Naive thymus-derived CD8-positive, alpha-beta T cell (primary cell): Measurements from ENCODE around the gene CFP. TPM values are rescaled to one million over a fixed set of nuclear protein-coding genes. Genes with fewer than 3 reads are reported as not detected.

Experiments used
- microRNA-seq: library from miRNA; unstranded; fragments of <30 nt; microRNA quantifications from one replicate; pipeline ENCODE4 v1.2.0, GENCODE V29; 2022; ENCODE audit warnings: borderline microRNAs expressed
- polyA plus RNA-seq, 3 donors: library from polyadenylated mRNA; unstranded; fragments of 300-500 nt; fragmentation: Illumina TruSeq; gene quantifications; one replicate each; pipeline ENCODE4 v1.2.3, GENCODE V29; 2021
- total RNA-seq, 8 experiments: library from RNA in 2 of 8; stranded (reverse) in 2 of 8; gene quantifications; one replicate each; pipeline ENCODE4 v1.2.3 and lab custom pipeline; 2021 to 2026

Gene CFP
- total and polyA plus RNA-seq, 5 experiments from 2014 or later, result 5.4 to 19.5 (median 12.7) TPM

Small RNA genes within 50 kb of the gene (microRNA-seq; reads per million reads assigned to microRNA genes)
- not detected for gene MIR4769

Other genes starting within 250 kb of the CFP start
- 10 to 100 TPM; 15.1 to 15.3 TPM for gene ZNF41, start 146.7 kb downstream of the CFP start, total RNA-seq
- gene ZNF41, start 146.7 kb downstream of the CFP start, polyA plus RNA-seq, result 1 to 10 TPM; 3.5 to 4.7 (median 4.4) TPM
- 100 to 1,000 TPM; 109 to 121 TPM for gene ARAF, start 68.7 kb downstream of the CFP start, total RNA-seq
- gene ARAF, start 68.7 kb downstream of the CFP start, polyA plus RNA-seq, result 10 to 100 TPM; 63.2 to 95.4 (median 74.5) TPM
- gene TIMP1, start 47.5 kb downstream of the CFP start, total RNA-seq, result 10 to 100 TPM; 31.3 to 37.4 TPM
- 10 to 100 TPM; 49.9 to 75.5 (median 59.6) TPM for gene TIMP1, start 47.5 kb downstream of the CFP start, polyA plus RNA-seq
- gene SYN1, start 10.1 kb downstream of the CFP start, total RNA-seq, result 1 to 10 TPM in 1 of 2 experiments, under 1 TPM in 1; 0.47 to 1.2 TPM
- gene SYN1, start 10.1 kb downstream of the CFP start, polyA plus RNA-seq, result 1 to 10 TPM in 1 of 3 donors, under 1 TPM in 2; 0.30 to 1.3 (median 0.95) TPM
- gene ELK1, start 20.6 kb upstream of the CFP start, total RNA-seq, result 10 to 100 TPM; 32.3 to 36.4 TPM
- gene ELK1, start 20.6 kb upstream of the CFP start, polyA plus RNA-seq, result 10 to 100 TPM; 15.2 to 19.1 (median 17.2) TPM
- 100 to 1,000 TPM; 215 to 217 TPM for gene UXT, start 29.2 kb upstream of the CFP start, total RNA-seq
- 100 to 1,000 TPM; 383 to 458 (median 390) TPM for gene UXT, start 29.2 kb upstream of the CFP start, polyA plus RNA-seq
- gene ZNF81, start 207.0 kb upstream of the CFP start, total RNA-seq, result 10 to 100 TPM; 12.7 to 13.3 TPM
- 1 to 10 TPM; 1.5 to 4.8 (median 4.0) TPM for gene ZNF81, start 207.0 kb upstream of the CFP start, polyA plus RNA-seq